DND-41 (cell line): ENCODE measurements around the gene TMED4.

Experiments used
- ATAC-seq: fragments of 200-7000 bp; cut with Tn5 transposase; 3 replicates; pipeline ENCODE4 v1.9.1; 2021; ENCODE audit warnings: low read depth; ENCODE audit not compliant: insufficient read depth
- DNase-seq: peaks from one replicate; pipeline ENCODE4 v3.0.0-alpha.2; 2020
- H2AFZ ChIP-seq: 2 replicates; pipeline ENCODE4 v1.6.0; 2012; ENCODE audit warnings: low read depth, low read length
- H3K27ac ChIP-seq: 2 replicates; pipeline ENCODE4 v1.5.1; 2012; ENCODE audit warnings: low read length, inconsistent platforms
- H3K27me3 ChIP-seq: fragments of 200-600 bp; sonication (generic); 2 replicates; pipeline ENCODE4 v1.6.0; 2012; ENCODE audit warnings: low read length, mild to moderate bottlenecking, inconsistent platforms; ENCODE audit not compliant: insufficient read depth, poor library complexity
- H3K36me3 ChIP-seq: 2 replicates; pipeline ENCODE4 v1.5.1; 2012; ENCODE audit warnings: low read length, inconsistent platforms; ENCODE audit not compliant: insufficient read depth
- H3K4me1 ChIP-seq: 2 replicates; pipeline ENCODE4 v1.5.1; 2012; ENCODE audit warnings: mild to moderate bottlenecking, low read length; ENCODE audit not compliant: insufficient read depth
- H3K4me2 ChIP-seq: 2 replicates; pipeline ENCODE4 v1.6.0; 2012; ENCODE audit warnings: mild to moderate bottlenecking, moderate library complexity, low read length, inconsistent platforms; ENCODE audit not compliant: insufficient read depth
- H3K4me3 ChIP-seq, 2 experiments: fragments of 200-600 bp in 1 of 2; shearing (Covaris generic) in 1 of 2; 2 replicates each; pipeline ENCODE4 v1.5.1; 2012 to 2016; ENCODE audit warnings: inconsistent platforms in 2 of 2, low read length in 2 of 2, mild to moderate bottlenecking in 2 of 2, low read depth in 1 of 2, moderate library complexity in 1 of 2
- H3K79me2 ChIP-seq: 2 replicates; pipeline ENCODE4 v1.6.0; 2012; ENCODE audit warnings: low read length, inconsistent platforms; ENCODE audit not compliant: insufficient read depth
- H3K9ac ChIP-seq: 2 replicates; pipeline ENCODE4 v1.6.0; 2012; ENCODE audit warnings: low read depth, mild to moderate bottlenecking, inconsistent platforms, low read length, moderate library complexity
- H3K9me3 ChIP-seq: 2 replicates; pipeline ENCODE4 v1.5.1; 2012; ENCODE audit warnings: low read length, moderate library complexity, mild to moderate bottlenecking, inconsistent platforms; ENCODE audit not compliant: insufficient read depth, severe bottlenecking
- H4K20me1 ChIP-seq: 2 replicates; pipeline ENCODE4 v1.6.0; 2012; ENCODE audit warnings: low read length; ENCODE audit not compliant: insufficient read depth
- CTCF ChIP-seq: IDR thresholded peaks from 2 replicates; pipeline ENCODE4 v1.5.1; 2012; ENCODE audit warnings: borderline replicate concordance, low read length, moderate library complexity, mild to moderate bottlenecking; ENCODE audit not compliant: poor library complexity, severe bottlenecking; ENCODE audit errors: extremely low read depth
- EZH2 ChIP-seq: IDR thresholded peaks from 3 replicates; pipeline ENCODE4 v1.6.1; 2012; ENCODE audit warnings: borderline replicate concordance, low read depth, mild to moderate bottlenecking, moderate library complexity, low read length, inconsistent platforms; ENCODE audit not compliant: severe bottlenecking

Gene TMED4

GRCh38 chr7:44615149-44615611, 33.1 kb upstream of the TMED4 start:
- DNase-seq = no peak

GRCh38 chr7:44609829-44610228, 27.8 kb upstream of the TMED4 start:
- Histone ChIP-seq H3K9me3 (no peaks in the 10 kb centered on the region), H4K20me1 (peaks cover 12% of the 10 kb centered on the region), H3K36me3 (no peaks in the 10 kb centered on the region), H2AFZ (no peak overlapping the region), H3K4me3 (no peak overlapping the region), H3K27me3 (no peaks in the 10 kb centered on the region), H3K9ac (no peak overlapping the region), H3K79me2 (peaks cover 77% of the 10 kb centered on the region), H3K4me2 (no peak overlapping the region), H3K4me1 (peaks cover 27% of the 10 kb centered on the region), H3K27ac (no peak overlapping the region)
- no peak for ATAC-seq
- TF ChIP-seq CTCF (no peak), EZH2 (no peak)
- no peak for DNase-seq

More at GRCh38 chr7:44615149-44615611, 33.1 kb upstream of the TMED4 start:
- Histone ChIP-seq H4K20me1 (peaks cover 50% of the 10 kb centered on the region), H3K9ac (no peak overlapping the region), H3K36me3 (peaks cover 8% of the 10 kb centered on the region; the same call in 1 of the 2 replicates), H3K79me2 (peaks cover 94% of the 10 kb centered on the region), H3K27me3 (no peaks in the 10 kb centered on the region), H3K4me1 (0 out of 2 replicates have a peak, but pooled peaks cover 2% of the 10 kb centered on the region), H3K27ac (no peak overlapping the region), H2AFZ (no peak overlapping the region), H3K4me3 (no peak overlapping the region), H3K4me2 (no peak overlapping the region), H3K9me3 (no peaks in the 10 kb centered on the region)
- no peak for TF ChIP-seq CTCF
- TF ChIP-seq EZH2 = no peak
- no peak for ATAC-seq

- DNase-seq (no peak), ATAC-seq (no peak)
- Histone ChIP-seq H3K79me2 (peaks cover 70% of the 10 kb centered on the region), H3K4me3 (no peak overlapping the region), H2AFZ (no peak overlapping the region), H3K9ac (no peak overlapping the region), H3K36me3 (no peaks in the 10 kb centered on the region), H3K27ac (no peak overlapping the region), H3K4me2 (no peak overlapping the region), H3K4me1 (peaks cover 27% of the 10 kb centered on the region), H4K20me1 (peaks cover 6% of the 10 kb centered on the region), H3K9me3 (no peaks in the 10 kb centered on the region), H3K27me3 (no peaks in the 10 kb centered on the region)
- TF ChIP-seq CTCF (no peak), EZH2 (no peak)
These were observed 27.1 kb upstream of the TMED4 start for GRCh38 chr7:44608916-44609648.
